ENCODE results near the gene TMCO1. TPM values are rescaled to one million over a fixed set of nuclear protein-coding genes. Genes with fewer than 3 reads are reported as not detected.
"Not testable (repeated sequence)": the region's sequence is repeated elsewhere in the genome, so short reads cannot be mapped to it uniquely, and the experiment has no call there.

Gene TMCO1
- total RNA-seq, 1 donor from 2014 or later, result 9.9 TPM

DNA sequence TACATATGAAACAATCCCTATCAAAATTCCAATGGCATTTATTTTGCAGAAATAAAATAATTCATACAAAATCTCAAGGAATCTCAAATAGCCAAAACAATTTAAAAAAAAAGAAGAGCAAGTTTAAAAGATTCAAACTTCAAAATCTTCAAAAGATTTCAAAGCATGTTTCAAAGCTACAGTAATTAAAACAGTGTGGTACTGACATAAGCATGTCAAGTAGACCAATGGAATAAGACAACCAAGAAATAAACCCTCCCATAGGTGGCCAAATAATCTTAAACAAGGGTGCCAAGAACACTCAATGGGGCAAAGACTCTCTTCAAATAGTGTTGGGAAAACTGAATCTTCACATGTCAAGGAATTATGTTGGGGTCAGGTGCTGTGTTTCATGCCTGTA lies 30.7 kb upstream of the TMCO1 start:
- Histone ChIP-seq H3K27ac (no peak overlapping the region), H3K27me3 (no peaks in the 10 kb centered on the region), H3K4me1 (no peaks in the 10 kb centered on the region), H3K4me3 (no peak overlapping the region), H3K36me3 (no peaks in the 10 kb centered on the region), H3K9me3 (no peaks in the 10 kb centered on the region)
- DNase-seq (ENCODE audit: low spot score in 2 of 2), result no peak
- TF ChIP-seq CTCF (IDR thresholded peaks at IDR 0.05), result no peak
- intact Hi-C loops (cut with DNase I), result no loop called here

GRCh38 chr1:165795894-165796293 lies 27.2 kb upstream of the TMCO1 start:
- Histone ChIP-seq H3K27ac (no peak overlapping the region), H3K4me3 (no peak overlapping the region), H3K36me3 (no peaks in the 10 kb centered on the region), H3K27me3 (no peaks in the 10 kb centered on the region), H3K4me1 (no peaks in the 10 kb centered on the region), H3K9me3 (no peaks in the 10 kb centered on the region)
- no peak for DNase-seq (ENCODE audit: low spot score in 2 of 2)
- TF ChIP-seq CTCF (IDR thresholded peaks at IDR 0.05), result no peak
- intact Hi-C loops (cut with DNase I), result no loop called here

DNA sequence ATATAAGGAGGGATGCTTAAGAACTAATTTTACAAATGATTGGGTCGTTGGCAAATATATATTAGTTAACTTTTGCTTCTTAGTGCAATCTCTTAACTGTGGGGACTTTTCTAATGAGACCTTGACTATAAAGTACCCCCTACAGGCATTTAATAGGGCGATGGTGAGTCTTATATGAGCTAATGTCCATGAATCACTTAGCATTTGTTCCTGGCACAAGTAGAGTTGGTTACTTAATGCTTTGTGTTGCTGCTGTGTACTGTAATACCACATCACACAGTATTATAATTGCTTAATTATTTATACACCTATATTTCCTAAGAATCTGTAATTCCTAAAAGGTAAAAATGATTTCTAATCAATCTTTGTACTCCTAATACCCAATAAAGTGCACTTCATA lies 25.3 kb upstream of the TMCO1 start:
- H3K27ac ChIP-seq, result no peak overlapping the region
- no peaks in the 10 kb centered on the region for H3K9me3 ChIP-seq
- no peaks in the 10 kb centered on the region for H3K27me3 ChIP-seq
- no peak for TF ChIP-seq CTCF (IDR thresholded peaks at IDR 0.05)
- DNase-seq (ENCODE audit: low spot score in 2 of 2), result no peak
- H3K36me3 ChIP-seq, result no peaks in the 10 kb centered on the region
- no peaks in the 10 kb centered on the region for H3K4me1 ChIP-seq
- intact Hi-C loops (cut with DNase I), result no loop called here
- H3K4me3 ChIP-seq, result no peak overlapping the region

GRCh38 chr1:165787741-165788140 lies 19.1 kb upstream of the TMCO1 start:
- H3K36me3 ChIP-seq, result no peaks in the 10 kb centered on the region
- TF ChIP-seq CTCF (IDR thresholded peaks at IDR 0.05), result no peak
- no peak overlapping the region for H3K27ac ChIP-seq
- no peaks in the 10 kb centered on the region for H3K4me1 ChIP-seq
- no peaks in the 10 kb centered on the region for H3K27me3 ChIP-seq
- no peak overlapping the region for H3K4me3 ChIP-seq
- no peaks in the 10 kb centered on the region for H3K9me3 ChIP-seq
- DNase-seq (ENCODE audit: low spot score in 2 of 2), result no peak
- intact Hi-C loops (cut with DNase I), result no loop called here

GRCh38 chr1:165783519-165783918 lies 14.9 kb upstream of the TMCO1 start:
- H3K9me3 ChIP-seq; H3K4me3 ChIP-seq; intact Hi-C loops (cut with DNase I); H3K27ac ChIP-seq; H3K27me3 ChIP-seq; H3K4me1 ChIP-seq; H3K36me3 ChIP-seq; DNase-seq (ENCODE audit: low spot score in 2 of 2): not testable (repeated sequence)

- H3K27ac ChIP-seq; H3K4me3 ChIP-seq; DNase-seq (ENCODE audit: low spot score in 2 of 2); H3K9me3 ChIP-seq; H3K27me3 ChIP-seq; intact Hi-C loops (cut with DNase I); H3K4me1 ChIP-seq; H3K36me3 ChIP-seq: not testable (repeated sequence)
Observed at GRCh38 chr1:165778197-165778596, 9.5 kb upstream of the TMCO1 start.

- no peak for TF ChIP-seq CTCF (IDR thresholded peaks at IDR 0.05)
- H3K36me3 ChIP-seq, result no peaks in the 10 kb centered on the region
- no peaks in the 10 kb centered on the region for H3K27me3 ChIP-seq
- no peak for DNase-seq (ENCODE audit: low spot score in 2 of 2)
- H3K4me3 ChIP-seq, result no peak overlapping the region
- intact Hi-C loops (cut with DNase I), result no loop called here
- no peak overlapping the region for H3K27ac ChIP-seq
- no peaks in the 10 kb centered on the region for H3K9me3 ChIP-seq
- H3K4me1 ChIP-seq, result peaks cover 6 to 15% of the 10 kb centered on the region in 2 donors
Observed at GRCh38 chr1:165773324-165773965, 4.8 kb upstream of the TMCO1 start.

Data from ascending aorta (tissue), 2 donors.